NT2/D1 (cell line): ENCODE results near the gene PLD5.

Source experiments
- YY1 ChIP-seq: IDR thresholded peaks from 2 replicates; pipeline ENCODE4 v1.6.1; 2011; ENCODE audit not compliant: insufficient read length, insufficient read depth
- ZNF274 ChIP-seq: IDR thresholded peaks from 2 replicates; pipeline ENCODE4 v1.6.1; 2011; ENCODE audit warnings: mild to moderate bottlenecking, low read depth, low read length

- no peak for TF ChIP-seq ZNF274
- no peak for TF ChIP-seq YY1
Observed at GRCh38 chr1:242454262-242455051, 70.0 kb downstream of the PLD5 start.
